Measurements from ENCODE around the gene C1QA. TPM values are rescaled to one million over a fixed set of nuclear protein-coding genes. Genes with fewer than 3 reads are reported as not detected.

Gene C1QA, protein sequence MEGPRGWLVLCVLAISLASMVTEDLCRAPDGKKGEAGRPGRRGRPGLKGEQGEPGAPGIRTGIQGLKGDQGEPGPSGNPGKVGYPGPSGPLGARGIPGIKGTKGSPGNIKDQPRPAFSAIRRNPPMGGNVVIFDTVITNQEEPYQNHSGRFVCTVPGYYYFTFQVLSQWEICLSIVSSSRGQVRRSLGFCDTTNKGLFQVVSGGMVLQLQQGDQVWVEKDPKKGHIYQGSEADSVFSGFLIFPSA
- polyA plus RNA-seq (2013) = not detected

DNA sequence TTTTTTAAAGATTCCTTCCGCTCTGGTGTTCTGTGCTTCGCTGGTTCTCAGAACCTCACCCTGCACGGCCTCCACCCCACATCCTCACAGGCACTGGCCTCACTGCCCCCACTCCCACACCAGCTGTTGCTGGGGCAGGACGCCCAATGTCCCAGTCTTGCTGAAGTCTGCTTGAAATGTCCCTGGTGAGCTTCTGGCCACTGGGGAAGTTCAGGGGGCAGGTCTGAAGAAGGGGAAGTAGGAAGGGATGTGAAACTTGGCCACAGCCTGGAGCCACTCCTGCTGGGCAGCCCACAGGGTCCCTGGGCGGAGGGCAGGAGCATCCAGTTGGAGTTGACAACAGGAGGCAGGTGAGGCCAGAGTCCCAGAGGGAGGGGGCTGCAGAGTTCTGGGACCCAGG is at the start of gene C1QA:
C1QA (plus strand) TSS at position 276 of the 400 bp plus-strand sequence. CDS start 989 bp downstream, outside the sequence.
- Histone ChIP-seq H3K36me3 (ENCODE audit: control insufficient read depth in 4 of 4, insufficient read depth in 4 of 4, low read length in 3 of 4) (no peaks in the 10 kb centered on the region), H3K27me3 (replicated peaks in 2 of 5; ENCODE audit: control insufficient read depth in 4 of 5, insufficient read depth in 5 of 5, low read length in 4 of 5) (peaks cover 0 to 52% (median 7%) of the 10 kb centered on the region in 5 experiments), H3K27ac (ENCODE audit: insufficient read depth in 1 of 2, low read depth in 1 of 2, low read length in 2 of 2, poor library complexity in 1 of 2, severe bottlenecking in 2 of 2) (no peak within 1 kb of the TSS), H3K4me1 (ENCODE audit: control extremely low read depth in 1 of 4, control insufficient read depth in 4 of 4, insufficient read depth in 4 of 4, low read length in 3 of 4) (no peaks in the 10 kb centered on the region), H3K9me3 (ENCODE audit: control extremely low read depth in 1 of 5, control insufficient read depth in 4 of 5, insufficient read depth in 2 of 5, low read depth in 1 of 5, low read length in 4 of 5) (no peaks in the 10 kb centered on the region), H3K4me3 (ENCODE audit: control insufficient read depth in 1 of 7, extremely low read depth in 1 of 7, insufficient read depth in 4 of 7, low read depth in 2 of 7, low read length in 6 of 7) (no peak within 1 kb of the TSS)
- ChIA-PET CTCF (interaction anchor here (0.7 to 1.3 kb wide), 3 partner anchors 10 to 220 kb away, joined by 3 to 5 read pairs (median 3); no protein-coding TSS in a partner anchor), POLR2A (no interaction called here)
- DNase-seq = no peak
- 71% methylated on average over 4 of the region's 5 CpGs for WGBS (ENCODE audit: insufficient coverage)

DNA sequence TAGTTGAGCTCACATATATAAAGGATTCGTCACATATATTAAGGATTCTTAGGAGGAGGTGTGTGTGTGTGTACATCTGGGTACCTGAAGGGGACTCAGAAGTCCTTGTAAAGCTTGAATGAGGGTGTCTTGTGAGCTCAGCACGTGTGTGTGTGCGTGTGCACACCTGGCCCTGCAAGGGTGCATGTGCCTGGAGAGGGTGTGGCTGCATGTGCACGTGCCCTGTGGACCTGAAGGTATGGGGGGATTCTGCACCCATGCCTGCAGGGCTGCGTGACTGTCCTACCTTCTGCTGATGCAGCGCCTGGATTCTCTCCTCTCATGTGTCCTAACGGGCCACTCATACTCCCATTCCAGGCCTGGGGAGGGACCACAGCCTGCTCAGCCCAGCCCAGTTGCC is 49.2 kb upstream of the C1QA start:
- H3K27me3 ChIP-seq (replicated peaks in 2 of 5; ENCODE audit: control insufficient read depth in 4 of 5, insufficient read depth in 5 of 5, low read length in 4 of 5) = peaks cover 0 to 33% (median 8%) of the 10 kb centered on the region in 5 experiments
- 93% methylated on average over 6 of the region's 7 CpGs for WGBS (ENCODE audit: insufficient coverage)
- no peak for DNase-seq
- POLR2A ChIA-PET = no interaction called here
- CTCF ChIA-PET = no interaction called here
- H3K36me3 ChIP-seq (ENCODE audit: control insufficient read depth in 4 of 4, insufficient read depth in 4 of 4, low read length in 3 of 4) = no peaks in the 10 kb centered on the region
- no peaks in the 10 kb centered on the region for H3K9me3 ChIP-seq (ENCODE audit: control extremely low read depth in 1 of 5, control insufficient read depth in 4 of 5, insufficient read depth in 2 of 5, low read depth in 1 of 5, low read length in 4 of 5)
- no peak overlapping the region for H3K27ac ChIP-seq (ENCODE audit: insufficient read depth in 1 of 2, low read depth in 1 of 2, low read length in 2 of 2, poor library complexity in 1 of 2, severe bottlenecking in 2 of 2)
- no peak overlapping the region for H3K4me3 ChIP-seq (ENCODE audit: control insufficient read depth in 1 of 7, extremely low read depth in 1 of 7, insufficient read depth in 4 of 7, low read depth in 2 of 7, low read length in 6 of 7)
- H3K4me1 ChIP-seq (ENCODE audit: control extremely low read depth in 1 of 4, control insufficient read depth in 4 of 4, insufficient read depth in 4 of 4, low read length in 3 of 4) = no peaks in the 10 kb centered on the region

DNA sequence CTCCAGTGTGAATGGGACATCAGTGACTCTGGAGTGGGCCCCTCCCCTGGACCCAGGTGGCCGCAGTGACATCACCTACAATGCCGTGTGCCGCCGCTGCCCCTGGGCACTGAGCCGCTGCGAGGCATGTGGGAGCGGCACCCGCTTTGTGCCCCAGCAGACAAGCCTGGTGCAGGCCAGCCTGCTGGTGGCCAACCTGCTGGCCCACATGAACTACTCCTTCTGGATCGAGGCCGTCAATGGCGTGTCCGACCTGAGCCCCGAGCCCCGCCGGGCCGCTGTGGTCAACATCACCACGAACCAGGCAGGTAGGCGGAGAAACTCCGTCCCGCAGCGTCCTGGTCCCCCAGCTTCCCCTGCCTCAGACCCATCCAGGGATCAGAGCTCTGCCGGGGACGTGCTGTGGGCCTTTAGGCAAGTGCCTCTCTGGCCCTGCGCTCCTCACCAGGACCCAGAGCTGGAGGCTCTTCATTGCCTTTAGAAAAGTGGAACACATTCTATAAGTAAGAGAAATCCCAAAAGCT is 47.5 kb upstream of the C1QA start:
- WGBS (ENCODE audit: insufficient coverage) = 82% methylated on average over 15 of the region's 24 CpGs
- no peak overlapping the region for H3K4me3 ChIP-seq (ENCODE audit: control insufficient read depth in 1 of 7, extremely low read depth in 1 of 7, insufficient read depth in 4 of 7, low read depth in 2 of 7, low read length in 6 of 7)
- H3K27ac ChIP-seq (ENCODE audit: insufficient read depth in 1 of 2, low read depth in 1 of 2, low read length in 2 of 2, poor library complexity in 1 of 2, severe bottlenecking in 2 of 2) = no peak overlapping the region
- H3K4me1 ChIP-seq (ENCODE audit: control extremely low read depth in 1 of 4, control insufficient read depth in 4 of 4, insufficient read depth in 4 of 4, low read length in 3 of 4) = no peaks in the 10 kb centered on the region
- POLR2A ChIA-PET = no interaction called here
- H3K36me3 ChIP-seq (ENCODE audit: control insufficient read depth in 4 of 4, insufficient read depth in 4 of 4, low read length in 3 of 4) = no peaks in the 10 kb centered on the region
- DNase-seq = no peak
- CTCF ChIA-PET = no interaction called here
- peaks cover 0 to 49% (median 15%) of the 10 kb centered on the region in 5 experiments for H3K27me3 ChIP-seq (replicated peaks in 2 of 5; ENCODE audit: control insufficient read depth in 4 of 5, insufficient read depth in 5 of 5, low read length in 4 of 5)
- no peaks in the 10 kb centered on the region for H3K9me3 ChIP-seq (ENCODE audit: control extremely low read depth in 1 of 5, control insufficient read depth in 4 of 5, insufficient read depth in 2 of 5, low read depth in 1 of 5, low read length in 4 of 5)

DNA sequence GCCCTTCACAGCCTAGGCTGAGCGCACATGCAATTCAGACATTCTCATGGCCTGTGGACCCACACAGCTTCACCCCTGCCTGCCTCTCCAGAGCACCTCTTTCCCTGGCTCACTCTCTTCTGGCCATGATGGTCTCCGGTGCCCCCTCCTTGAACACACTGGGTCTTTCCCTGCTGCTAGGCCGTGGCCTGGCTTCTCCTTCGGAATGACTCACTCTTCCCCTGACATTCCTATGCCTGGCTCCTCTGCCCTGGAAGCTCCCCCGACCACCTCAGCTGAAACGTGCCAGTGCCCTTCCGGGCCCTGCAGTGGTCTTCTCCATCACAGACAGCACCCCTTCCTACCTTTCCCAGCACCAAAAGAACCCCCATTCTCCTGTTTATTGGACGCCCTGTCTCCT is 44.9 kb upstream of the C1QA start:
- H3K36me3 ChIP-seq (ENCODE audit: control insufficient read depth in 4 of 4, insufficient read depth in 4 of 4, low read length in 3 of 4) = no peaks in the 10 kb centered on the region
- no peak for DNase-seq
- no peak overlapping the region for H3K4me3 ChIP-seq (ENCODE audit: control insufficient read depth in 1 of 7, extremely low read depth in 1 of 7, insufficient read depth in 4 of 7, low read depth in 2 of 7, low read length in 6 of 7)
- no peak overlapping the region for H3K27ac ChIP-seq (ENCODE audit: insufficient read depth in 1 of 2, low read depth in 1 of 2, low read length in 2 of 2, poor library complexity in 1 of 2, severe bottlenecking in 2 of 2)
- no peaks in the 10 kb centered on the region for H3K4me1 ChIP-seq (ENCODE audit: control extremely low read depth in 1 of 4, control insufficient read depth in 4 of 4, insufficient read depth in 4 of 4, low read length in 3 of 4)
- peaks cover 0 to 67% (median 17%) of the 10 kb centered on the region in 5 experiments for H3K27me3 ChIP-seq (replicated peaks in 2 of 5; ENCODE audit: control insufficient read depth in 4 of 5, insufficient read depth in 5 of 5, low read length in 4 of 5)
- H3K9me3 ChIP-seq (ENCODE audit: control extremely low read depth in 1 of 5, control insufficient read depth in 4 of 5, insufficient read depth in 2 of 5, low read depth in 1 of 5, low read length in 4 of 5) = no peaks in the 10 kb centered on the region
- CTCF ChIA-PET = no interaction called here
- WGBS (ENCODE audit: insufficient coverage) = 91% methylated on average over 6 of the region's 8 CpGs
- POLR2A ChIA-PET = interaction anchor here (0.6 kb wide), 1 partner anchor 1011 kb away, joined by 4 read pairs; no protein-coding TSS in a partner anchor

DNA sequence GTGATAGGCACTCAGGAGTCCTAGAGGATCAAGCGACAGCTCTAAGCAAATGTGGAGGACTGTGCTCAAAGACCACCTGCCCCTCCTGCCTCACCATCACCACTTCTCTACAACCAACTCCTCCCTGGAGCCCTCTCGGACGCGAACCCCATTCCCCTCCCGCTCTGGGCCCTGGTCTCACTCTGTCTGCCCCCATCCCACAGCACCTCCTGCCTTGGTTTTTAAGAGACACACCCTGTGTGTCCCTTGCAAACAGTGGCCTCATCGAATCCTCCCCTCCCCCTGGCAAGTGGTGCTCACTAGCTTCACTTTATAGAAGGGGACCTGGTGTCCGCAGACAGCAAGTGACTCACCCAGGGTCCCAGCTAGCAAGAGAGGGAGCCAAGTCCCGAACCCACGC is 44.4 kb upstream of the C1QA start:
- WGBS (ENCODE audit: insufficient coverage) = 94% methylated on average over 8 of the region's 9 CpGs
- Histone ChIP-seq H3K27me3 (replicated peaks in 2 of 5; ENCODE audit: control insufficient read depth in 4 of 5, insufficient read depth in 5 of 5, low read length in 4 of 5) (peaks cover 0 to 67% (median 17%) of the 10 kb centered on the region in 5 experiments), H3K36me3 (ENCODE audit: control insufficient read depth in 4 of 4, insufficient read depth in 4 of 4, low read length in 3 of 4) (no peaks in the 10 kb centered on the region), H3K9me3 (ENCODE audit: control extremely low read depth in 1 of 5, control insufficient read depth in 4 of 5, insufficient read depth in 2 of 5, low read depth in 1 of 5, low read length in 4 of 5) (no peaks in the 10 kb centered on the region), H3K4me1 (ENCODE audit: control extremely low read depth in 1 of 4, control insufficient read depth in 4 of 4, insufficient read depth in 4 of 4, low read length in 3 of 4) (no peaks in the 10 kb centered on the region), H3K4me3 (ENCODE audit: control insufficient read depth in 1 of 7, extremely low read depth in 1 of 7, insufficient read depth in 4 of 7, low read depth in 2 of 7, low read length in 6 of 7) (no peak overlapping the region), H3K27ac (ENCODE audit: insufficient read depth in 1 of 2, low read depth in 1 of 2, low read length in 2 of 2, poor library complexity in 1 of 2, severe bottlenecking in 2 of 2) (no peak overlapping the region)
- no peak for DNase-seq
- POLR2A ChIA-PET = interaction anchor here (0.6 kb wide), 1 partner anchor 1012 kb away, joined by 4 read pairs; no protein-coding TSS in a partner anchor
- CTCF ChIA-PET = no interaction called here

DNA sequence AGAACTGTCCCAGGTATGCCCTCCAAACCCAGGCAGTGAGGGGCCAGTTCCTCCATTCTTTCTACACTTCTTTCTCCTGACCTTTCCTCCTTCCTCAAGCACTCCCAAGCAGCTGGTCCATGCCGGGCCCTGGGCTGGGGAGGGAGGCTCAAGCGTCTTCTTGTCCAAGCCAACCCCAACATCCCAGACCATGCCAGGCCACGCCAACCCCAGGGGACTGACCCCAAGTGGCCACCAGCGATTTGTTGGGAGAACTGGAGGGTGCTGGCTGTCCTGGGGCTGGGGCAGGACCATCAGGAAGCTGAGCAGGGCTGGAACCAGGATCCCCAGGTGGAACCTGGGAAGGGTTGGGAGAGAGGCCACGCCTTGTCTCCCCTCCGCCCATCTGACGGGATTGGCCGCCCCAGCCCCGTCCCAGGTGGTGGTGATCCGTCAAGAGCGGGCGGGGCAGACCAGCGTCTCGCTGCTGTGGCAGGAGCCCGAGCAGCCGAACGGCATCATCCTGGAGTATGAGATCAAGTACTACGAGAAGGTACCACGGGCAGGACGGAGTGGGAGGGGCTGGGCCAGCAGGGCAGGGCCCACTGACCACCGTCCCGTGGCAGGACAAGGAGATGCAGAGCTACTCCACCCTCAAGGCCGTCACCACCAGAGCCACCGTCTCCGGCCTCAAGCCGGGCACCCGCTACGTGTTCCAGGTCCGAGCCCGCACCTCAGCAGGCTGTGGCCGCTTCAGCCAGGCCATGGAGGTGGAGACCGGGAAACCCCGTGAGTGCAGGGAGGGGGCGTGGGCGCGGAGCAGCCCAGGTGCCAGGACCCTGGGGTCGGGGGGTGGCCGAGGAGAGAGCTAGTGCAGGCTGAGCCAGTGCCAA is 43.3 kb upstream of the C1QA start:
- WGBS (ENCODE audit: insufficient coverage) = 42% methylated on average over 28 of the region's 38 CpGs
- H3K36me3 ChIP-seq (ENCODE audit: control insufficient read depth in 4 of 4, insufficient read depth in 4 of 4, low read length in 3 of 4) = no peaks in the 10 kb centered on the region
- H3K9me3 ChIP-seq (ENCODE audit: control extremely low read depth in 1 of 5, control insufficient read depth in 4 of 5, insufficient read depth in 2 of 5, low read depth in 1 of 5, low read length in 4 of 5) = no peaks in the 10 kb centered on the region
- H3K4me3 ChIP-seq (ENCODE audit: control insufficient read depth in 1 of 7, extremely low read depth in 1 of 7, insufficient read depth in 4 of 7, low read depth in 2 of 7, low read length in 6 of 7) = no peak overlapping the region
- H3K27me3 ChIP-seq (replicated peaks in 2 of 5; ENCODE audit: control insufficient read depth in 4 of 5, insufficient read depth in 5 of 5, low read length in 4 of 5) = peaks cover 0 to 72% (median 17%) of the 10 kb centered on the region in 5 experiments
- no peaks in the 10 kb centered on the region for H3K4me1 ChIP-seq (ENCODE audit: control extremely low read depth in 1 of 4, control insufficient read depth in 4 of 4, insufficient read depth in 4 of 4, low read length in 3 of 4)
- POLR2A ChIA-PET = no interaction called here
- H3K27ac ChIP-seq (ENCODE audit: insufficient read depth in 1 of 2, low read depth in 1 of 2, low read length in 2 of 2, poor library complexity in 1 of 2, severe bottlenecking in 2 of 2) = no peak overlapping the region
- CTCF ChIA-PET = no interaction called here
- DNase-seq = no peak

DNA sequence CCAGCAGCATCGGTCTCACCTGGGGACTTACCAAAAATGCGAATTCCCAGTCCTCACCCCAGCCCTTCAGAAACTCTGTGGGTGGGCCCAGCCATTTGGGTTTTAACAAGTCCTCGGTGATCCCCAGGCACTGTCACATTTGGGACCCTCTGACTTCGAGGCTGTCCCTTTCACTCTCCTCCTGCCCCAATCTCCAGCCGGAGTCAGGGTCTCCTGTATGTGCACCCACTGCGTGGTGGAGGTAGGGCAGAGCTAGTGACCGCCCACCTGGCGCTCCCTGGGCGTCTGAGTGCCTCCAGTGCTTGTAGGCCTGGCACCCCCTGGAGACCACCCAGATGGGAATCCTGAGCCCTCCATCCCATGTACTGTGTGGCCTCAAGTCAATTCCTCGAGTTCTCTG is 42.0 kb upstream of the C1QA start:
- H3K27me3 ChIP-seq (replicated peaks in 2 of 5; ENCODE audit: control insufficient read depth in 4 of 5, insufficient read depth in 5 of 5, low read length in 4 of 5) = peaks cover 0 to 75% (median 17%) of the 10 kb centered on the region in 5 experiments
- no peaks in the 10 kb centered on the region for H3K4me1 ChIP-seq (ENCODE audit: control extremely low read depth in 1 of 4, control insufficient read depth in 4 of 4, insufficient read depth in 4 of 4, low read length in 3 of 4)
- ChIA-PET POLR2A (no interaction called here), CTCF (no interaction called here)
- H3K27ac ChIP-seq (ENCODE audit: insufficient read depth in 1 of 2, low read depth in 1 of 2, low read length in 2 of 2, poor library complexity in 1 of 2, severe bottlenecking in 2 of 2) = no peak overlapping the region
- WGBS (ENCODE audit: insufficient coverage) = 76% methylated on average over 9 of the region's 10 CpGs
- H3K9me3 ChIP-seq (ENCODE audit: control extremely low read depth in 1 of 5, control insufficient read depth in 4 of 5, insufficient read depth in 2 of 5, low read depth in 1 of 5, low read length in 4 of 5) = no peaks in the 10 kb centered on the region
- DNase-seq = no peak
- H3K4me3 ChIP-seq (ENCODE audit: control insufficient read depth in 1 of 7, extremely low read depth in 1 of 7, insufficient read depth in 4 of 7, low read depth in 2 of 7, low read length in 6 of 7) = no peak overlapping the region
- no peaks in the 10 kb centered on the region for H3K36me3 ChIP-seq (ENCODE audit: control insufficient read depth in 4 of 4, insufficient read depth in 4 of 4, low read length in 3 of 4)

All from common myeloid progenitor, CD34-positive (primary cell).